CD4-positive, alpha-beta T cell (primary cell): Measurements from ENCODE around the gene PDRG1. TPM values are rescaled to one million over a fixed set of nuclear protein-coding genes. Genes with fewer than 3 reads are reported as not detected.

ENCODE experiments used
- ATAC-seq: fragments of 200-7000 bp; cut with Tn5 transposase; one replicate; pipeline ENCODE4 v1.10.0; 2022; ENCODE audit warnings: mild to moderate bottlenecking; ENCODE audit not compliant: poor library complexity
- CTCF ChIA-PET: fragments of 350-600 bp; sonication (Branson Sonifier 250); formaldehyde crosslinking; loops from one replicate; lab custom pipeline; 2021; ENCODE audit warnings: antibody characterized with exemption, inconsistent platforms; lab: Charles Lee
- POLR2A ChIA-PET: fragments of 350-600 bp; sonication (Branson Sonifier 250); formaldehyde crosslinking; loops from one replicate; lab custom pipeline; 2021; ENCODE audit warnings: antibody characterized with exemption, inconsistent platforms; lab: Charles Lee
- DNase-seq, 14 experiments: peaks; one replicate each; pipeline ENCODE4 v3.0.0-alpha.2; 2013 to 2020; ENCODE audit warnings: mixed read lengths in 2 of 14
- H3K27ac ChIP-seq, 2 donors: one replicate each; pipeline versions ENCODE4 v1.5.1 to v1.7.0; 2013; ENCODE audit warnings: low read length in 2 of 2, low read depth in 1 of 2, mild to moderate bottlenecking in 1 of 2
- H3K27me3 ChIP-seq, 2 experiments: 1 replicate in 1 of 2; 2 replicates in 1 of 2; pipeline versions ENCODE4 v1.6.1 to v1.7.0; 2013; ENCODE audit warnings: low read length in 2 of 2, control low read depth in 1 of 2, mild to moderate bottlenecking in 1 of 2, moderate library complexity in 1 of 2; ENCODE audit not compliant: insufficient read depth in 2 of 2, control insufficient read depth in 1 of 2
- H3K36me3 ChIP-seq: one replicate; pipeline ENCODE4 v1.6.1; 2013; ENCODE audit warnings: low read length, control low read depth; ENCODE audit not compliant: insufficient read depth
- H3K4me1 ChIP-seq: one replicate; pipeline ENCODE4 v1.6.1; 2013; ENCODE audit warnings: low read length, control low read depth; ENCODE audit not compliant: insufficient read depth
- H3K4me3 ChIP-seq: one replicate; pipeline ENCODE4 v1.5.1; 2013; ENCODE audit warnings: mild to moderate bottlenecking, low read length, moderate library complexity
- H3K9me3 ChIP-seq, 2 experiments: 1 replicate in 1 of 2; 2 replicates in 1 of 2; pipeline versions ENCODE4 v1.6.1 to v1.7.0; 2013; ENCODE audit warnings: low read length in 2 of 2, mild to moderate bottlenecking in 2 of 2, control low read depth in 1 of 2, moderate library complexity in 1 of 2; ENCODE audit not compliant: control insufficient read depth in 1 of 2, insufficient read depth in 1 of 2
- H3K27ac Mint-ChIP-seq: one replicate; pipeline ENCODE4 v1.8.0; 2020; ENCODE audit warnings: mixed read lengths
- H3K27me3 Mint-ChIP-seq: one replicate; pipeline ENCODE4 v1.8.0; 2021; ENCODE audit warnings: mixed read lengths
- H3K36me3 Mint-ChIP-seq: one replicate; pipeline ENCODE4 v1.8.0; 2021; ENCODE audit warnings: low read depth, mixed read lengths
- H3K4me1 Mint-ChIP-seq: one replicate; pipeline ENCODE4 v1.8.0; 2021; ENCODE audit warnings: low read depth, mixed read lengths
- H3K4me3 Mint-ChIP-seq: one replicate; pipeline ENCODE4 v1.8.0; 2020; ENCODE audit warnings: mild to moderate bottlenecking, mixed read lengths
- H3K9me3 Mint-ChIP-seq: one replicate; pipeline ENCODE4 v1.8.0; 2020; ENCODE audit warnings: mixed read lengths
- intact Hi-C, 2 experiments: fragments of 100-400 bp; cut with DNase I in 1 of 2; cut with micrococcal nuclease in 1 of 2; formaldehyde crosslinking; loops; one replicate each; pipeline versions ENCODE4 v1.15.1 to v1.9.0; 2023 to 2025; cut with DNase I, micrococcal nuclease
- total RNA-seq, 174 experiments: library from RNA in 2 of 174; stranded (reverse) in 2 of 174; gene quantifications; one replicate each; pipeline ENCODE4 v1.2.3 and lab custom pipeline; 2021 to 2026
- TF ChIP-seq, protein P1 (sequence below): fragments of 200-600 bp; IDR thresholded peaks from one replicate; pipeline ENCODE4 v1.8.0; 2022; ENCODE audit warnings: antibody characterized with exemption, mild to moderate bottlenecking

PDRG1 gene
- total RNA-seq, 2 experiments from 2014 or later: 6.5 to 7.1 TPM

DNA sequence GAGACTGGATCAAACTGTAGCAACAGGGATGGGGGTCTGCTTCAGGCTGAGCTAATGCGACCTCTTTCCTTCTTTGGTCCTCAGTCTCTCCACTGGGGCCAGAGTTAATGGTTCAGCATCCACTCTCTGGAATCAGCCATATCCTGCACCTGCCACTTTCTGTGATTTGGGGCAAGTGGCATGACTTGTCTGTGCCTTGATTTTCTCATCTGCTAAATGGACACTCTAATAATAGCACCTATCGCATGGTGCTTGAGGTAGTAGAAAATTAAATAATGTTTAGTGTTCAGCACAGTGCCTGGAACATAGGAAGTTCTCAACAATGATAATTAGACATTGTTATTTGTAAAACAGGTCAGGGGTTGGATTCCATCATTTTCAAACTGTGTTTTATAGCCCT is 22.4 kb upstream of the PDRG1 start:
- TF ChIP-seq, protein P1, sequence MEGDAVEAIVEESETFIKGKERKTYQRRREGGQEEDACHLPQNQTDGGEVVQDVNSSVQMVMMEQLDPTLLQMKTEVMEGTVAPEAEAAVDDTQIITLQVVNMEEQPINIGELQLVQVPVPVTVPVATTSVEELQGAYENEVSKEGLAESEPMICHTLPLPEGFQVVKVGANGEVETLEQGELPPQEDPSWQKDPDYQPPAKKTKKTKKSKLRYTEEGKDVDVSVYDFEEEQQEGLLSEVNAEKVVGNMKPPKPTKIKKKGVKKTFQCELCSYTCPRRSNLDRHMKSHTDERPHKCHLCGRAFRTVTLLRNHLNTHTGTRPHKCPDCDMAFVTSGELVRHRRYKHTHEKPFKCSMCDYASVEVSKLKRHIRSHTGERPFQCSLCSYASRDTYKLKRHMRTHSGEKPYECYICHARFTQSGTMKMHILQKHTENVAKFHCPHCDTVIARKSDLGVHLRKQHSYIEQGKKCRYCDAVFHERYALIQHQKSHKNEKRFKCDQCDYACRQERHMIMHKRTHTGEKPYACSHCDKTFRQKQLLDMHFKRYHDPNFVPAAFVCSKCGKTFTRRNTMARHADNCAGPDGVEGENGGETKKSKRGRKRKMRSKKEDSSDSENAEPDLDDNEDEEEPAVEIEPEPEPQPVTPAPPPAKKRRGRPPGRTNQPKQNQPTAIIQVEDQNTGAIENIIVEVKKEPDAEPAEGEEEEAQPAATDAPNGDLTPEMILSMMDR: no peak
- H3K27ac ChIP-seq: no peak overlapping the region
- H3K4me3 ChIP-seq: no peak overlapping the region
- no peaks in the 10 kb centered on the region for H3K9me3 ChIP-seq
- POLR2A ChIA-PET: no interaction called here
- no peak overlapping the region for H3K27ac Mint-ChIP-seq
- H3K36me3 ChIP-seq: no peaks in the 10 kb centered on the region
- H3K4me3 Mint-ChIP-seq: no peak overlapping the region
- DNase-seq: no peak
- ATAC-seq: no peak
- H3K36me3 Mint-ChIP-seq: no peaks in the 10 kb centered on the region
- H3K9me3 Mint-ChIP-seq: no peaks in the 10 kb centered on the region
- intact Hi-C loops: no loop called here
- CTCF ChIA-PET: no interaction called here
- H3K27me3 ChIP-seq: peaks cover 19 to 32% of the 10 kb centered on the region in 2 experiments
- peaks cover 72% of the 10 kb centered on the region for H3K27me3 Mint-ChIP-seq
- no peaks in the 10 kb centered on the region for H3K4me1 ChIP-seq
- no peaks in the 10 kb centered on the region for H3K4me1 Mint-ChIP-seq

GRCh38 chr20:31972471-31973021 is 20.7 kb upstream of the PDRG1 start:
- Mint-ChIP-seq H3K27me3 (peaks cover 80% of the 10 kb centered on the region), H3K27ac (no peak overlapping the region), H3K4me3 (no peak overlapping the region), H3K4me1 (peaks cover 4% of the 10 kb centered on the region), H3K9me3 (no peaks in the 10 kb centered on the region), H3K36me3 (no peaks in the 10 kb centered on the region)
- Histone ChIP-seq H3K36me3 (no peaks in the 10 kb centered on the region), H3K9me3 (peaks cover 0 to 6% of the 10 kb centered on the region in 2 experiments), H3K4me3 (no peak overlapping the region), H3K4me1 (peaks cover 10% of the 10 kb centered on the region), H3K27me3 (peaks cover 24 to 39% of the 10 kb centered on the region in 2 experiments), H3K27ac (no peak overlapping the region)
- ATAC-seq (no peak), DNase-seq (no peak)
- intact Hi-C loops: no loop called here
- ChIA-PET CTCF (no interaction called here), POLR2A (no interaction called here)
- TF ChIP-seq, protein P1: no peak

- intact Hi-C loops: no loop called here
- H3K36me3 Mint-ChIP-seq: no peaks in the 10 kb centered on the region
- Histone ChIP-seq H3K27ac (no peak overlapping the region), H3K9me3 (peaks cover 0 to 6% of the 10 kb centered on the region in 2 experiments), H3K4me1 (peaks cover 10% of the 10 kb centered on the region), H3K4me3 (no peak overlapping the region), H3K36me3 (no peaks in the 10 kb centered on the region), H3K27me3 (peaks cover 35 to 51% of the 10 kb centered on the region in 2 experiments)
- H3K4me3 Mint-ChIP-seq: no peak overlapping the region
- ChIA-PET CTCF (interaction anchor here (0.7 to 1.3 kb wide), 2 partner anchors 18 to 118 kb away, joined by 3 read pairs; partner anchors contain the start of gene PDRG1), POLR2A (no interaction called here)
- H3K9me3 Mint-ChIP-seq: no peaks in the 10 kb centered on the region
- H3K27ac Mint-ChIP-seq: no peak overlapping the region
- DNase-seq (no peak), ATAC-seq (no peak)
- TF ChIP-seq, protein P1: no peak
- H3K4me1 Mint-ChIP-seq: peaks cover 10% of the 10 kb centered on the region
- peaks cover 87% of the 10 kb centered on the region for H3K27me3 Mint-ChIP-seq
Measured at GRCh38 chr20:31969991-31970390, 18.1 kb upstream of the PDRG1 start.
